ENCODE measurements around the gene GRK3.

Gene GRK3

DNA sequence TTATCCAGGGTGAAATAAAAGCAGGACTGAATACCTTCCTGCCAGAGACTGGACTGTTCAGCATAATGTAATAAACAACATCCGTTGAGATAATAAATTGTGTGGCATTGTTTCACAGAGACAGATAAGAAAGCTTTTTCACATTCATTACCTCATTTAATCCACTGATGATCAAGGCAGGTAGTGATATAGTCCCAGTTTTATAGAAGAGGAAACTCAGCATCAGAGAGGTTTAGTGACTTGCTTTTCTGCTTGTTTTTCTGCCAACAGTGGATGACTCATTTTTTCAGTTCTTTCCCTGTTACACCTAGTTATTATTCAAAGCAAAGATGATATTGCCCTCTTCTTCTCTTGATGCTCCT, 181.5 kb downstream of the GRK3 start:
- Mint-ChIP-seq H3K9me3 (no peaks in the 10 kb centered on the region), H3K4me3 (no peak overlapping the region), H3K36me3 (no peaks in the 10 kb centered on the region), H3K4me1 (no peaks in the 10 kb centered on the region), H3K27me3 (peaks cover 3% of the 10 kb centered on the region), H3K27ac (no peak overlapping the region)

DNA sequence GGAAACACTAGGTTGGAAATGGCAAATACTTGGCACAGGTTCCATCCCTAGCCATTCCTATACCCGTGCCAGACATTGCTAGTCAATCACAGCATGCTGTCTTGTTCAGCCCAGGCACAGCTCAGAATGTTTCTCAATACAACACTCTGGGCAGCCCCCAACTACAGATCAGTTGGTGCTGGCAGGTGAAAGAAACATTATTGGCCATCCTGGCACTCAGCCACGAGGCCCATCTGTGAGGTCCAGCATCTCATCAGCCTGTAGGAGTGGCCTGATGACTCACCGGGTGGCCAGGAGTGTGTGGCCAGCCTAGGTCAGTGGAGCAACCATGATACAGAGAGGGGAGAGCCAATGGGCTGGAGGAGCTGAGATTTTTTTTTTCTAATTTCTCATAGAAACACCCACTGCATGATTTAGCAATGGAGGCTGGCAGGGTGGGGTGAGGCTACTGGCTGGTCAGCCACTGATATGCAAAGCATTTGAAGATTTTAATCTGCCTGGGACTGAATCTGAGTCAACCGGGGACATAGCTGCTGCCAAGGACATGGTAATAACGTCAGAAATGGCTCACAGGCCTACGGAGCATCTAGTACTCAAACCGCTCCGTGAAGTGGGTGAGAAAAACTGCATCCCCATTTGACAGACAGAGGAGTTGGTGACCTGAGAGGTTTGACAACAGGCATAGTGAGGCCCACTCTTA, 182.9 kb downstream of the GRK3 start:
- H3K27ac Mint-ChIP-seq, result no peak overlapping the region
- H3K27me3 Mint-ChIP-seq, result peaks cover 3% of the 10 kb centered on the region
- no peaks in the 10 kb centered on the region for H3K36me3 Mint-ChIP-seq
- H3K9me3 Mint-ChIP-seq, result no peaks in the 10 kb centered on the region
- no peaks in the 10 kb centered on the region for H3K4me1 Mint-ChIP-seq
- H3K4me3 Mint-ChIP-seq, result no peak overlapping the region

DNA sequence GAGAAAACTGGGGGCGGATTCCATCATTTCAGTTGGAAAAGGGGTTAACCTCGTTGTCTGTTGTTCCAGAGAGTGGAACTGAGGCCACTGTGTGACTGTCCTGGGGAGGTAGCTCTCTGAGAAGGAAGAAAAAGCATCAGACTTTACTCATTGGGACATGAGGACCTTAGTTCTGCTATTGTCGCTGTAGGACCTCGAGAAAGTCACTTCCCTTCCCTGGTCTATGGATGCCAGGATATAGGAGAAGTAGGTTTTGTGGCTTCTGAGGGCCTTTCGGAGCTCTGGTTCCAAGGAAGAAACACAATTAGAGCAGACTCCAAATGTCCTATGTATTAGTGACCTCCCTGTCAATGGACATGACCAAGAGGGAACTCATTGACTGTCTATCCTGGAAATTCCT, 183.7 kb downstream of the GRK3 start:
- Mint-ChIP-seq H3K36me3 (no peaks in the 10 kb centered on the region), H3K4me1 (no peaks in the 10 kb centered on the region), H3K27me3 (peaks cover 3% of the 10 kb centered on the region), H3K4me3 (no peak overlapping the region), H3K27ac (no peak overlapping the region), H3K9me3 (no peaks in the 10 kb centered on the region)

DNA sequence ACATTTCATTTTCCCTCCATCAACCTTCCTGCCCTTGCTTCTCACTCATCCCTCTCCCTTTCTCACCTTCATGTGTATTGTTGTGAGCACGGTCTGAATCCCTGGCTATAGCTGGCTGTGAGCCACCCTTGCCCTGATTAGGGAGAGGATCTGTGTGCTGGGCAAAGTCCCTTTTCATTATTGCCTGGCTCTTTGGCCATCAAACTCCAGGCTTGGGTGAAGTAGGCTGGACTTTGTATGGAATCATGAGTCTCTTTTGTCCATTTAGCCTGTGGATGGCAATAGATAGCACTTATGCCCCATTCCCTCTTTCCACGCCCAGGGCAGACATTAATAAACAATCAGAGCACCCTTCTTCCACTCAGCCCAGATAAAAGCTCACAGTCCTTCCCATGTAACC, 184.2 kb downstream of the GRK3 start:
- peaks cover 3% of the 10 kb centered on the region for H3K27me3 Mint-ChIP-seq
- H3K4me1 Mint-ChIP-seq, result no peaks in the 10 kb centered on the region
- H3K9me3 Mint-ChIP-seq, result no peaks in the 10 kb centered on the region
- H3K36me3 Mint-ChIP-seq, result no peaks in the 10 kb centered on the region
- no peak overlapping the region for H3K27ac Mint-ChIP-seq
- no peak overlapping the region for H3K4me3 Mint-ChIP-seq

DNA sequence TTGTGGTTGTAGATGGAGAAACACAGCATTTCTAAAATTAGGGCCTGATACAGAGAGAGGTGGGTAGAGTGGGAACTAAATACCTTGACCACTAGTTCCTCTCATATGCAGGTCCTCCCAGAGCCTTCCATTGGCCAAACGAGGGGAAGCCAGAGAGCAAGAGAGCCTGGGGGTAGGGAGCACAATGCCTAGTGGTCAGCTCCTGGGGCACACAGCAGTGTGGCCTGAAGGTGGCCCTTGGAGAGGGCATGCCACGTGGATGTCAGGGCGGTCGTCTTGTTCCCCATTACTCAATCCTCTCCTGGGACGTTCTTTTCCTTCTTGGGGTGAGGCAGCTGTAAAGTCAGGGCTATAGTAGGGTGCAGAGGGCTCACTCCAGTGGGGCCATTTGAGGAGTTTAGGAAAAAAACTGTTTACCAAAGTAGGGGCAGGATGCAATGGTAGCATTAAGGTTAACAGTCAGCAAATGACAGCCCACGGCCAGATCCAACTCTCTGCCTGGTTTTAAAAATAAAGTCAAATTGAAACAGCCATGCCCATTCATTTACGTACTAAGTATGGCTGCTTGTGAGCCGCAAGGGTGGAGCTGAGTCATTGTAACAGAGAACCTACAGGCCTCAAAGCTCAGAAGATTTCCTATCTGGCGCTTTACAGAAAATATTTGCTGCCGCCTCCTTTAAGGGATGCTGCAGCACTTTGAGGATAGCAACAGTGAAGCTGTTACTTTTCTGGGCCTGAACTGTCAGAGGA, 185.1 kb downstream of the GRK3 start:
- H3K9me3 Mint-ChIP-seq, result no peaks in the 10 kb centered on the region
- H3K4me1 Mint-ChIP-seq, result no peaks in the 10 kb centered on the region
- H3K27ac Mint-ChIP-seq, result no peak overlapping the region
- peaks cover 3% of the 10 kb centered on the region for H3K27me3 Mint-ChIP-seq
- H3K4me3 Mint-ChIP-seq, result no peak overlapping the region
- no peaks in the 10 kb centered on the region for H3K36me3 Mint-ChIP-seq

DNA sequence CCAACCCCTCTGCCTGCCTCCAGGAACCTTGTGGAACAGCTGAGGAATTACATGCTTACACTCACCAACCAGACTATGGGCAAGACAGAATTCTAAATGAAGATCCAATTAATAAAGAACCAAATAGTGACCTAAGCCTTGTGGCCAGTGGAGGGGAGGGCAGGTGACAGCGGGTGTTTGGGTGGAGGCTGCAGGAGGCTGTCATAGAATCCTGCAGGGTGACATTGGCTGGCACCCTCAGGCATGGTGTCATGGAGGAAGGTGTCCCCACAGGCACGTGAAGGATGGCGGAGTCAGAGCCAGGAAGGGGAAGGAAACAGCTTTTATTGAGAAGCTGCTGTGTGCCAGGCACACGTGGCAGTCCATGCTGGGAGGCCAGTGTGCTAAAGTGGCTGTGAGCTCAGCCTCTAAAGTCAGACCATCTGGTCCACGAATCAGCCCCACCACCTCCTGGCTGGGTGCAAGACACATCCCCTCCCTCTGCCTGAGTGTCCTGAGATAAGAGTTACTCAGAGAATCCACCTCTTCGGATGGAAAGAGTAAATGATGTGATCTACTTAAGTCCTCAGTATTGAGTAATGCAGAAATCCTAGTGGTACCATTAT, 186.2 kb downstream of the GRK3 start:
- no peaks in the 10 kb centered on the region for H3K9me3 Mint-ChIP-seq
- H3K27ac Mint-ChIP-seq, result no peak overlapping the region
- H3K4me1 Mint-ChIP-seq, result no peaks in the 10 kb centered on the region
- no peaks in the 10 kb centered on the region for H3K36me3 Mint-ChIP-seq
- no peak overlapping the region for H3K4me3 Mint-ChIP-seq
- peaks cover 1% of the 10 kb centered on the region for H3K27me3 Mint-ChIP-seq

DNA sequence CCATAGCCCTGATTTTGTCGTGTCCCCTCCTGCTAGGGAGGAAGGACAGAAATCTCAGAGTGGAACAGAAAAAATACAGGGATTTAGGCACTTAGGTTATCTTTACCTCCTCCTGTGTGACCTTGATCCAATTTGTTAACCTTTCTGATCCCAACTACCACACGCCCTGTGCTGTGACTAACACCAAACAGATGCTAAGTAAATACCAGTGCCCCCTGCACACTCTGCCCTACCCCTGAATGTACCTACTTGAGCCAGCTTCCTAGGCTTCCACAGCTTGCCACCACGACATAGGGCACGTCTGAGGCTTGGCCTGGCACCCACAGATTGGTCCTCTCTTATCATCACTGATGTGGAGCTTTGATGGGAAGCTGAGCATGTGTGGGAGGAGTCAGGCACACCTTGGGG, 186.7 kb downstream of the GRK3 start:
- no peaks in the 10 kb centered on the region for H3K36me3 Mint-ChIP-seq
- peaks cover 1% of the 10 kb centered on the region for H3K27me3 Mint-ChIP-seq
- no peak overlapping the region for H3K27ac Mint-ChIP-seq
- H3K4me1 Mint-ChIP-seq, result no peaks in the 10 kb centered on the region
- no peaks in the 10 kb centered on the region for H3K9me3 Mint-ChIP-seq
- no peak overlapping the region for H3K4me3 Mint-ChIP-seq

DNA sequence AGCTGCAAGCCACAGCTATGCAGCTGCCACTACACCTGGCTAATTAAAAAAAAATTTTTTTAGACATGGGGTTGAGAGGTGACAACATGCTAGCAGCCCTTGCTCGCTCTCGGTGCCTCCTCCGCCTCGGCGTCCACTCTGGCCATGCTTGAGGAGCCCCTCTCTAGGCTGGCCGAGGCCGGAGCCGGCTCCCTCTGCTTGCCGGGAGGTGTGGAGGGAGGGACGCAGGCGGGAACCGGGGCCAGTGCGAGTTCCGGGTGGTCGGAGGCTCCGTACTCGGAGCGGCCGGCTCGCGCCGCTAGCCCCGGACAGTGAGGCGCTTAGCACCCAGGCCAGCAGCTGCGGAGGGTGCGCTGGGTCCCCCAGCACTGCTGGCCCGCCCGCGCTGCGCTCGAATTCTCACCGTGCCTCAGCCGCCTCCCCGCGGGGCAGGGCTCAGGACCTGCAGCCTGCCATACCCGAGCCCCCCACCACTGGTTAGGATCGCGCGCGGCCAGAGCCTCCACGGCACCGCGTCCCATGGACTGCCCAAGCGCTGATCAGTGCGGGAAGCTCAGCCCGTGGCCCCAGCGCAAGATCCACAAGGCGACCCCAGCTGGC, 188.2 kb downstream of the GRK3 start:
- H3K4me1 Mint-ChIP-seq, result no peaks in the 10 kb centered on the region
- no peaks in the 10 kb centered on the region for H3K9me3 Mint-ChIP-seq
- peaks cover 1% of the 10 kb centered on the region for H3K27me3 Mint-ChIP-seq
- no peak overlapping the region for H3K27ac Mint-ChIP-seq
- H3K4me3 Mint-ChIP-seq, result no peak overlapping the region
- H3K36me3 Mint-ChIP-seq, result no peaks in the 10 kb centered on the region

DNA sequence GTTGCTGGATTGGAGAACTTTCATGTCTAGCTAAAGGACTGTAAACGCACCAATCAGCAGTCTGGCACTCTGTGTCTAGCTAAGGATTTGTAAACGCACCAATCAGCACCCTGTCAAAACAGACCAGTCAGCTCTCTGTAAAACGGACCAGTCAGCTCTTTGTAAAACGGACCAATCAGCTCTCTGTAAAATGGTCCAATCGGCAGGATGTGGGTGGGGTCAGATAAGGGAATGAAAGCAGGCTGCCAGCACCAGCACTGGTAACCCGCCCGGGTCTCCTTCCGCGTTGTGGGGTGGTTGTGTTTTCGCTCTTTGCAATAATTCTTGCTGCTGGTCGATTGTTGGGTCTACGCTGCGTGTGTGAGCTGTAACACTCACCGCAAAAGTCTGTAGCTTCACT, 188.8 kb downstream of the GRK3 start:
- Mint-ChIP-seq H3K4me1 (no peaks in the 10 kb centered on the region), H3K27ac (no peak overlapping the region), H3K27me3 (peaks cover 1% of the 10 kb centered on the region), H3K4me3 (no peak overlapping the region), H3K36me3 (no peaks in the 10 kb centered on the region), H3K9me3 (no peaks in the 10 kb centered on the region)

DNA sequence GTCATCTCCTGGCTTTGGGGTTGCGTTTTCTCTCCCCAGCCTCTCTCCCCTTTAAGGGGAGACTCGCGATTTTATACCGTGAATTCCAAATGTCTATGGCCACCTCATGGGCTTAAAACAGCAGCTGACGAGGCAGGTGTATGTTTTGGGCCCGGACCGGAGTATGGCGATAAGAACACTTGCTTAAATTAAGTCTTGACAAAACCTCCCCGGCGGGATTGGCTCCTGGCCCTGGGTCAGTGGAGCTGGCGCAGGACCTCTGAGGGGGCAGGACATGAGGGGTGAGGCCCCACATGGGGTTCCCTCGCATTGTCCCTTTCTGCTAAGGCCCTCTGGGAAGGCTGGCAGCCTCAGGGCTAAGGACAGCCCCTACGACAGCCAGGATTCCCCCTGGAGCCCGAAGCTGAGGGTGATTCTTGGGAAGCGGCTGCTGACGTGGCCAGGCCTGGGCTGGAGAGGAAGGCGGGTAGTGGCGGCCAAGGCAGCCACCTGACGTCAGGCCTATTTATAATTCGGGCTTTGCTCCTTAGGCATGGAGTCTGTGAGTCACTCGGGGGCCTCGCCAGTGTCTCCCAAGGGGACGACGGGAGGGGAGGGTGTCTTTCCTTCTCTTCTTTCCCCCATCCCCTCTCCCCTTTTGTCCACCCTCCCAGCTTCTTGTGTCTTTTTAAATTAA, 190.2 kb downstream of the GRK3 start:
- Mint-ChIP-seq H3K9me3 (no peaks in the 10 kb centered on the region), H3K4me1 (no peaks in the 10 kb centered on the region), H3K27me3 (peaks cover 1% of the 10 kb centered on the region)

DNA sequence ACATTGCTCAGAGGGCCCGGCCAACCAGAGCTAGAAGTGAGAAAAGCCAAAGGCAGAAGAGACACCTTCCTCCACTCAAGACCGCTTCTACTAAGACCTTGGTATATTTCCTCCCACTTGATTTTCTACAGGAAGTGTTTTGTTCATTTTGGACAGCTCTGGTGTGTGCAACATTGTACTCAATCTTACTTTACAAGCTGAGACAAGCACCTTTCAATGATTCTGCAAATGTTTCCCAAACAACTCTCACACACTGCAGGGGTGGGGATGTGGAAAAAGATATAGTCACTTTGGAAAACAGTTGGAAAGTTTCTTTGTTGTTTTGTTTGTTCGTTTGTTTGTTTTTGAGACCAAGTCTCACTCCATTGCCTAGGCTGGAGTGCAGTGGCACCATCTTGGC, 193.2 kb downstream of the GRK3 start:
- Mint-ChIP-seq H3K27me3 (peaks cover 1% of the 10 kb centered on the region), H3K9me3 (no peaks in the 10 kb centered on the region), H3K36me3 (no peaks in the 10 kb centered on the region), H3K4me1 (no peaks in the 10 kb centered on the region), H3K27ac (no peak overlapping the region), H3K4me3 (no peak overlapping the region)

More for the DNA sequence above, 190.2 kb downstream of the GRK3 start:
- Mint-ChIP-seq H3K36me3 (no peaks in the 10 kb centered on the region), H3K4me3 (no peak overlapping the region), H3K27ac (no peak overlapping the region)

DNA sequence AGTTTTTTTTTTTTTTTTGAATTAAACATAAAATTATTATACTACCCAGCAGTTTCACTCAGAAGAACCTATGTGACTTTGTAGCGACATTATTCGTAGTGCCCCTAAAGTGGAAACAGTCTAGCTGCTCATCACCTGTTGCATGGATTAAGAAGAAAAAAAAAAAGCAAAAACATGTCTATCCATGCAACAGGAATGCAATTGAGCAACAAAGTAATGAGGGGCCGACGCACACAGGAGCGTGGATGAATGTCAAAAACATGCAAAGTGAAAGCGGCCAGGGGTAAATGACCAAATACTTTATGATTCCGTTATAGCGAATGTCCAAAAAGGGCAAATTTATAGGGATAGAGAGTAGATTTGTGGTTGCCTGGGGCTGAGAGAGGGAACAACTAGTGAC, 193.8 kb downstream of the GRK3 start:
- no peak overlapping the region for H3K4me3 Mint-ChIP-seq

DNA sequence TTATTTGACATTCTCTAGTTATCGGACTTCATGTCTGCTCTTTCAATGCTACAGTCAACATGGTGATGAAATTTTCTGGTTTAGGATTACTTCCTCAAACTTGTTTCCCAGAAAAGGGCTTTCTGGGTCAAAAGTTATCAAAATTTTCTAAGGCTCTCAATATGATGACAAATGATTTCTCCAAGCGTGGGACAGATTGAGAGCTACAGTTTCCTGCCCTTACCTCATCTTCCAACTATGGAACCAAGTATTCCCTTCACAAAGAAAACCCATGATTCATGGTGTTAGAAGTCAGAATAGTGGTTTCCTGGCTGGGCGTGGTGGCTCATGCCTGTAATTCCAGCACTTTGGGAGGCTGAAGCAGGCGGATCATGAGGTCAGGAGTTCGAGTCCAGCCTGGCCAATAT, 195.4 kb downstream of the GRK3 start:
- Mint-ChIP-seq H3K9me3 (no peaks in the 10 kb centered on the region), H3K27me3 (peaks cover 1% of the 10 kb centered on the region), H3K27ac (no peak overlapping the region), H3K36me3 (no peaks in the 10 kb centered on the region), H3K4me3 (no peak overlapping the region), H3K4me1 (no peaks in the 10 kb centered on the region)

More for the DNA sequence above, 193.8 kb downstream of the GRK3 start:
- peaks cover 1% of the 10 kb centered on the region for H3K27me3 Mint-ChIP-seq
- H3K4me1 Mint-ChIP-seq, result no peaks in the 10 kb centered on the region
- H3K36me3 Mint-ChIP-seq, result no peaks in the 10 kb centered on the region
- no peaks in the 10 kb centered on the region for H3K9me3 Mint-ChIP-seq
- H3K27ac Mint-ChIP-seq, result no peak overlapping the region

DNA sequence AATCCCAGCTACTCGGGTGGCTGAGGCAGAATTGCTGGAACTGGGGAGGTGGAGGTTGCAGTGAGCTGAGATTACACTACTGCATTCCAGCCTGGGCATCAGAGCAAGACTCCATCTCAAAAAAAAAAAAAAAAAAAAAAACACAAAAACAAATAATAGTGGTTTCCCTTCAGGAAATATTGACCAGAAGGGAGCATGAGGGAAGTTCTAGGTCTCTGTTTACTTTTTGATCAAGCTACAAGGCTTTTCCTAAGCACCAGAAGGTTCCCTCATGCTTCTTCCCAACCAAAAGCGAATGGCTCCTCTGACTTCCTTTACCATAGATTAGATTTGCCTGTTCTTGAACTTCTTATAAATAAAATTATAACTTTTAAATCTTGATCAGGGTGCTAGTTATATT, 195.8 kb downstream of the GRK3 start:
- Mint-ChIP-seq H3K27me3 (peaks cover 1% of the 10 kb centered on the region), H3K36me3 (no peaks in the 10 kb centered on the region), H3K4me1 (no peaks in the 10 kb centered on the region), H3K27ac (no peak overlapping the region), H3K4me3 (no peak overlapping the region), H3K9me3 (no peaks in the 10 kb centered on the region)

DNA sequence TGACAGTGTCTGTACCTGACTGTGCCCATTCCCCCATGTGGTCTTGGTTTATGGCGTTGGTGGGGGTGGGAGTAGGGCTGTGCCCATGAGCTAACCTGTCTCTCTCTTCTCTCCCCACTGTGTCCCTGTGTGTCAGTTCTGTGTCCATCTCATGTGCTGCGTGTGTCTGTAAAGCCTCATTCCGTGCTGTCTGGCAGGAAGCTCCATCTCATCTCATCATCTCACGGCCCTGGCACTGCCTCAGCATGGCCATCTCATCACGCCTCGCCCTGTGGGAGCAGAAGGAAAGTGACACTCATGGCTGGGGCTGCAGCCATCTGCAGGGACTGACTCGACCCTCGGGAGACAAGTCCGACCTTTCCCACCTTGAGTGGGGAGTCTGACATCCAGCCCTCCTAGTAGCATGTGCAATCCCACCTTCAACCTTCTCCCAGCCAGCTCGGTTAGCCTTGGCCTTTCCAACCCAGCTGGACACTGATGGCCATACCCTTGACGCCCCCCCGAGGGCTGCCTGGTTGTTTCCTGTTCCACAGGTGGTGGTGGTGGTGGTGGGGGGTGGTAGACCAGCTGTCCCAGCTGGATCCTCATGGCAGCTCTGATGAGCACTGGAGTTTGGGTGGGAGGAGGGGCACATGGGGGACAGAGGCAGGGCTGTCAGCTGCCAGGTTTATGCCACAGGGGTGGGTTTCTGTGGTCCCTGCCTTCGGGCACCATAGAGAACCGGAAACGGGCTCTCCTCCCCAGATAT, 196.5 kb downstream of the GRK3 start:
- H3K4me3 Mint-ChIP-seq, result no peak overlapping the region
- H3K4me1 Mint-ChIP-seq, result no peaks in the 10 kb centered on the region
- H3K27me3 Mint-ChIP-seq, result peaks cover 1% of the 10 kb centered on the region
- no peak overlapping the region for H3K27ac Mint-ChIP-seq
- H3K9me3 Mint-ChIP-seq, result no peaks in the 10 kb centered on the region
- no peaks in the 10 kb centered on the region for H3K36me3 Mint-ChIP-seq

Data from activated naive CD4-positive, alpha-beta T cell treated with anti-CD3 and anti-CD28 coated beads, Interleukin-2, amount 50 U/mL, for 24 hours (primary cell).